GM21360 (cell line): ENCODE data around the gene ABO.
"Not testable (repeated sequence)": the region's sequence is repeated elsewhere in the genome, so short reads cannot be mapped to it uniquely, and the experiment has no call there.

ENCODE experiments used
- ATAC-seq: cut with Tn5 transposase; IDR thresholded peaks from one replicate; pipeline ENCODE4 v1.9.1; 2021; ENCODE audit warnings: mild to moderate bottlenecking, moderate library complexity; ENCODE audit not compliant: unreplicated experiment

ABO gene

DNA sequence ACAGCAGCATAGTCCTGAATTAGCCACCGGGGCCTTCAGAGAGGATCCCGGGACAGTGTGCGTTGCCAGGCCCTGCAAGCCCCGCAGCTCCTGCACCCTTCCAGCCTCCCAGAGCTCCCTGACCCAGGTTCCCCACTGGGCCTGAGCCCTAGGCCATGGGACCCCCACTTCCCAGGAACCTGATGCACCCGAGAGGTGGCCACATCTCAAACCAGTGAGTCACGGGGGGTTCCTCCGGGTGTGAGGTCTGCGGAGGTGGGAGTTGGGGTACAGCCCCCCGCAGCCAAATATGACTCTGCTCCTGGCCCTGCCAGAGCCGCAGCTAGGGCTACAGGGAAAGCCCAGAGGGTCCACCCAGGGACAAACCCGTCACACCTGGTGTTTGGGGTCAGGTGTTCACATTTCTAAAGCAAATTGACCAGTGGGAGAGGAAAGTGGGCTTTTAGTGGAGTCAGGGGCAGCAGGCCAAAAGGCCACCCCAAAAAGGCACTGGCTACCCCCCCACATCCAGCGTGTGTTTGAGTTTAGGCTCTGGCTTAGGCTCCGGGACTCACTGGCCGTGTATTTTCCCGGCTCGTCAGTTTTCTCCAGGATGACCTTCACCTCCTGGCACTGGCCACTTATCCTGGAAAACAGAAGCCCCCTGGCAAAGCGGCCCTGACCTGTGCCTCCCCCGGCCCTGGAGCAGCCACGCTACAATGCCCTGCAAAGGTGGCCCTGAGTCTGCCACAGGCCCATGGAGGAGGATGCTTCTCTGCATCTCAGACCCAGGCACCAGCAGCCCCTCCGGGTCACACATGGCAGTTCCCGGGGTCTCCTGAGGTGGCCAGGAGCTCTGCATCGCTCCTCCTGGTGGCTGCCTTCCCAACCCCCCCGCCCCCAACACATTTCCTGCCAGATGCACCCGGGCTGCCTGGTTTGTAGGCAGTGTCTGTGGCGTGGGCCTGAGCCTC, 48.5 kb downstream of the ABO start:
- no peak for ATAC-seq

DNA sequence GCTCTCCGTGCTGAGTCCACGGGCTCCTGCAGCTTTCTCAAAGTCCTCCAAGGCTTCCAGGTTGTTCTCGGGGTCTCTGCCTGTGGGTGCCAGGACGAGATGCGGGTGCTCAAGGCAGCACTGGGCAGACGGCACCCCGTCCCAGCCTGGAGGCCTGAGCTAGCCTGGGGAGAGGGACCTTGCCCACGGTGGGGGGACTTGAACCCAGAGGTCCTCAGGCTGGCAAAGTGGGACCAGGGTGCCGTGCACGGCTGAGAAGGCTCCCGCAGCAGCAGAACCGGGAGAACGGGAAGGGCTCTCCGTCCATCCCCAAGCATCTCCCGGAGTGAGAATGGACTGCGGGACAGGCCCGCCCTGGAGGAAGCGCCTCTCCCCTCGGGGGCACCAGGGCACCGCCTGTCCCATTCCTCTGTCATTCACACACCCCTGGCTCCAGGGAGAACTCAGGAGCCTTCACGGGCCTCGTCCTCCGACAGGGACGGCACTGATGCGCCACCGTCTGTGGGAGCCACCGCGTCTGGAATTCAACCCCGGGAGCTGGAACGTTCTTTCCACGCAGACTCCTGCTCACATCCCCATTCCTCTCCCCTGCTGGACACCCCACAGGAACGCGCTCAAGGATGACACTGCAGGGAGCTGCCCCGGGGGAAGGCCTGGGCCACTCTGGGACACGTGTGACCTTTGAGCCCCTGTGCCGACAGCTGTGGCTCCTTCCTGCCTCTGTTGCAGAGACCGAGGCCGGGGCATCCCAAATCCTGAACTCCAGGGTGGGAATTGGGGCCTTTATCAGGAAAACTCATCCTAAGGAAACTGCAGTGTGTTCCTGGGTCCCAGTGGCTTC, 49.6 kb downstream of the ABO start:
- no peak for ATAC-seq

- no peak for ATAC-seq
These were observed 50.2 kb downstream of the ABO start for GRCh38 chr9:133224762-133225161.

DNA sequence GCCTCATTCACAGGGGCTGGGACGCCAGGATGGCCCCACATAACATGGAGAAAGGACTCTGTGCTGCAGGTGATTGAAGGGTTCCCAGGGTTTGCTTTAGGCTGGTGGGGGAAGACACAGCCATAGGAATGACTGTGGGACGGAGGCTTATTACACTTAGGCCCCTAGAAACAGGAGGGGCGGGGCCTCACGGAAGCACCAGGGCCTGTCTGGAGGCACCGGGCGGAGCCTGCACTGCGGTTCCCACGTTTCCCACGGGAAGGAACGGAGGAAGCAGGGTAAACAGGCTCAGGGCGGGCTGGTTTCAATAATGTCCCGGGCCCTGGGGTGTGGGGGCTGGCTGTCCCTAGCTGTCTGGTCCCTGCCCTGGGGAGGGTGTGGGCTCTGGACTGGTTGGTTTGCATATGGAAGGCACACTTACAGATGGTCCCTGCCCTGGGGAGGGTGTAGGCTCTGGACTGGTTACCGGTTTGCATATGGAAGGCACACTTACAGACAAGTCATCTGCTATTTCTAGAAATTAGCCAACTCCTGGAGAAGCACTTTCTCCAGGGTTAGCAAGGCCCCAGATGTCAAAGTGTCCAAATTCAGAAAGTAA, 51.7 kb downstream of the ABO start:
- ATAC-seq: not testable (repeated sequence)

GRCh38 chr9:133221994-133222393, 53.0 kb downstream of the ABO start:
- not testable (repeated sequence) for ATAC-seq

GRCh38 chr9:133221177-133221809, 53.7 kb downstream of the ABO start:
- no peak for ATAC-seq

- ATAC-seq: not testable (repeated sequence)
These were observed 56.7 kb downstream of the ABO start for GRCh38 chr9:133218049-133218975.

GRCh38 chr9:133217333-133217988, 57.5 kb downstream of the ABO start:
- not testable (repeated sequence) for ATAC-seq

GRCh38 chr9:133214276-133214675, 60.7 kb downstream of the ABO start:
- ATAC-seq: not testable (repeated sequence)

DNA sequence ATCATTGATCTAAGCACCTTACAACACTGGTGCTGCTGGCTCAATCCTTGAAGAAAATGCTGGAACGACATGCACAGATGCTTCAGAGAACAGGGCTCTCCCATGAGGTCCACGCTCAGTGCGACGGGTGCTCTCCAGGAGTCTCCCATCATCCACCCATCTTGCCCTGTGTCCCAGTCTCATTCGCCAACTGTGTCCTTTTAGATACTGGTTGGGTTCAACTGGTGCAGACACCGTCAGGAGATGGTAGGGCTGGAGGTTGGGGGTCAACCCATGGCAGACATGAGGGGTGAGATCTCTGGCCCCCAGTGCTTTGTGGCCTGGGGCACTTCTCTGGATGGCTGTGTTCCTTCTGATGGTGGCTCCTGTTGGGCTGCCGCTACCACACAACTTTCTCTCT, 64.4 kb downstream of the ABO start:
- no peak for ATAC-seq

DNA sequence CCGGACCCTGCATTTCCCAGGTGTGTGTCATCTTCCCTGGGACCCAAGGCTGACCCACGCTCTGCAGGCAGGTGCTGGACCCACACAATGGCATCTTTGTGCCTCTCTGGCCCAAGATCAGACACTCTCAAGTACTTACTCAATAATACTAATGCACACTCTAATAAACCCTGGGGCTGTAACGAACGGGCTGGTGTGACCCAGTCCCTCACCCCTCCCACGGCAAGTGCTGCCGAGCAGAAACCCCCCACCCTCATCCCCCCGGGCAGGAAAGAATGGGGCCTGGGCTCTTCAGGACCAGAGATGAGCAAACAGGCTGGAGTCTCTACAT, 64.8 kb downstream of the ABO start:
- ATAC-seq: no peak

DNA sequence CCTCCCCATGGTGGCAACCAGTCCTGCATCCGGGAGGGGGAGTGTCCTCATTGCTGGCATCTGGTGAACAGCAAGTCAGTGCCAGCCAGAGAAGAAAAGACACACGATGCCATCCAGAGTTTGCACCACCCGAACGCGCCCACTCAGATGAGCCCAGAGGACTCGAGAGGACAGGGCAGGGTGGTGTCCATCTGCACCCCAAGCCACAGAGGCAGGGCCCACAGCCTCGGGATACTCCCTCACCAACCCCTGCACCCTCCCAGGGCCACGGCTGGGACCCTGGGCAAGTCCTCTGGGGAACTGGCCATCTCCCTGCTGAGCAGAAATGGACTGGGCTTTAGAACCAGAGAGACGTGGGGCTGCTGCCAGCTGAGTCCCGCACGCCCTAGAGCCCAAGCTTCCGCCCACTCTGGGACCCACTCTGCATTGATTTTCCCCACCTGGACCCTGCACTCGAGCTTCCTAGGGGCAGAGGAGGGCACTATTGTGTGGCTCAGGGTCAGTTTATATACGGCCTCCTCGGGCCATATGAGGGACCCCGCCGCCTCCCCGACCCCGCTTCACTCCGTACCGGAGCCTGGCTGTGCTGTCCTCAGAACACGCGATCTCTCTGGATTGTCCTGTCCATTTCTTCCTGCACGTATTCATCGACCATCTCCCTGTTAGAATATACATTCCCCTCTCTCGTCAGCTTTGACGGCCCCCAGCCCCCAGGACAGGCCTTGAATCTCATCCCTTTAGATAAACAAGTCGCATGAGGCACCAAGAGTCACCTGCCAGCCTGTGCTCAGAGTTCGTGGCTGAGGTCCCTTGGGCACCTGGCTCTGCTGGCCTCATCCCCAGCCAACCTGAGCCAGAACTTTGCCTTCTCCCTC, 65.4 kb downstream of the ABO start:
- not testable (repeated sequence) for ATAC-seq

GRCh38 chr9:133208880-133209300, 66.1 kb downstream of the ABO start, which contains the start of gene OBP2B:
OBP2B (minus strand) TSS chr9:133209250; CDS start chr9:133209199, 51 bp downstream.
- ATAC-seq: not testable (repeated sequence)

- not testable (repeated sequence) for ATAC-seq
These were observed 66.7 kb downstream of the ABO start for GRCh38 chr9:133208171-133208879.

DNA sequence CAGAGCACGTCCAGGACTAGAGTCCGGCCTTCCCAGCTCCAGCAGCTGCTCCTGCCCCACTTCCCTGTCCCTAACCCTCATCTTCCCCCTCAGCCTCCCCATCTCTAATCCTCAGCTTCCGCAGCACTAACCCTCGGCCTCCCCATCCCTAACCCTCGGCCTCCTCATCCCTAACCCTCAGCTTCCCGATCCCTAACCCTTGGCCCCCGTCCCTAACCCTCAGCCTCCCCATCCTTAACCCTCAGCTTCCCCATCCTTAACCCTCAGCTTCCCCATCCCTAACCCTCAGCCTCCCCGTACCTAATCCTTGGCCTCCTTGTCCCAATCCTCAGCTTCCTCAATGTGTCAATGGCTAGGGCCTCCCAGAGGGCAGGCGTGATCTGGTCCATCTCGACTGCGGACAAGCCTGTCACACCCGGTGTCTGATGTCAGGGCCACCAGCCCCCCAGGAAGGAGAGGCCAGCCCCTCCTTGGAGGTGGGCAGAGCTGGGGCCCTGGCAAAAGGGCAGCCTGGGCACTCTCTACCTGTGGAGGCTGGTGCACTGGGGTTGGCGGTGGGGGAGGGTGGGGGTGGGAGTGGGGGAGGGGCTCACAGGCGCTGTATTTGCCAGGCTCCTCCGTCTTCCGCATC, 67.3 kb downstream of the ABO start:
- ATAC-seq: no peak

GRCh38 chr9:133207021-133207531, 67.9 kb downstream of the ABO start:
- no peak for ATAC-seq
